Mucosa of descending colon (tissue), 3 donors: Measurements from ENCODE around the gene DNAJA3. TPM values are rescaled to one million over a fixed set of nuclear protein-coding genes. Genes with fewer than 3 reads are reported as not detected.
A peak's percentile ranks its signal among the peaks of the same experiment; 100 is the strongest.

Source experiments
- ATAC-seq: fragments of 200-7000 bp; cut with Tn5 transposase; one replicate; pipeline ENCODE4 v1.9.1; 2020; ENCODE audit warnings: mild to moderate bottlenecking, moderate library complexity
- DNase-seq, 3 donors: peaks; one replicate each; pipeline ENCODE4 v3.0.0-alpha.2; 2020
- H3K36me3 ChIP-seq: fragments of 200-600 bp; one replicate; pipeline ENCODE4 v1.8.0; 2021; ENCODE audit warnings: low read depth, mild to moderate bottlenecking
- H3K4me1 ChIP-seq: fragments of 200-600 bp; one replicate; pipeline ENCODE4 v1.8.0; 2021; ENCODE audit warnings: low read depth, mild to moderate bottlenecking
- H3K4me3 ChIP-seq: fragments of 200-600 bp; one replicate; pipeline ENCODE4 v1.8.0; 2021; ENCODE audit warnings: mild to moderate bottlenecking
- H3K9me3 ChIP-seq: fragments of 200-600 bp; one replicate; pipeline ENCODE4 v1.8.0; 2021; ENCODE audit warnings: mild to moderate bottlenecking
- intact Hi-C, 2 donors: fragments of 100-400 bp; cut with DNase I in 1 of 2; cut with micrococcal nuclease in 1 of 2; formaldehyde crosslinking; loops; one replicate each; pipeline versions ENCODE4 v1.11.0 to v1.11.1; 2022; cut with DNase I, micrococcal nuclease
- total RNA-seq, 3 donors: library from RNA; stranded (reverse); fragmentation: NEBNext Ultra II Directional in 2 of 3; extraction: Animal tissue kit (Norgen Biotek cat#: 25700) in 2 of 3; gene quantifications; one replicate each; pipeline versions ENCODE4 v1.2.1 to v1.2.4, GENCODE V29; 2021 to 2023
- TF ChIP-seq, protein P1 (sequence below): fragments of 200-600 bp; IDR thresholded peaks from one replicate; pipeline ENCODE4 v1.8.0; 2022; ENCODE audit warnings: antibody characterized with exemption, mild to moderate bottlenecking
- donor health status: DM: no; HTN: no; CAD: no; lungs with moderate emphysema.
- donor health status: DM: no; HTN: no; CAD: no.
- donor health status: DM: no; HTN: yes; CAD: no.

The DNAJA3 gene
- total RNA-seq, 3 donors from 2014 or later = 47.0 to 58.3 (median 54.8) TPM

DNA sequence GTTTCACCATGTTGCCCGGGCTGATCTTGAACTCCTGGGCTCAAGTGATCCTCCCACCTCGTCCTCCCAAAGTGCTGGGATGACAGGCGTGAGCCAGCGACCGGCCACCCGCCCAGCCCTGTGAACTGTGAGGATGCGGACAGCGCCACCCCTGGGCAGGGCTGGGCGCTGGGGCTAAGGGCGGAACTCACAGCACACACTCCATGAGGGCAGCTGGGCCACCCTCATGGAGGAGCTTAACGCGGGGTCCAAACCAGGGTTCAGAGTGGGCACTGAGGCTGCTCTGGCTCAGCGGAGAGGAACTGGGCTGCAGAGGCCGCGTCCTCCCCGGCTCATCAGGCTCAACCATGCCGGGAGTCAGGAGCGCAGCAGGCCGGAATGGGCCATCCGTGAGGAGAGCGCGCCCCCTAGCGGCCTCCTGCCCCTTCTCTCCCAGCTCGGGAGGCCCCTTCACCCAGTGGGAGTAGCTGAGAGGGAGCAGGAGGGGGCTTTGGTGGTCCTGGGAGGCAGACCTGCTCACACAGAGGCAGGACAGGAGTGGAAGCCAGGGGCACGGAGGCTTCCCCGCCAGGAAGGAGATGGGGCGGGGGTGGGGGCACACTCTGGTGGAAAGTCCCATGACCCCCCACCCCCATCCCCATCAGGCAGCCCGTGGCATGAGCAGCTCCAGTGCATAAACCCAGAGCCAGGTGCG, 23.1 kb upstream of the DNAJA3 start:
- DNase-seq (peak; percentile 80 to 89 (median 87)), ATAC-seq (peak; percentile 94)
- Histone ChIP-seq H3K4me3 (no peak overlapping the region), H3K4me1 (no peaks in the 10 kb centered on the region), H3K9me3 (no peaks in the 10 kb centered on the region), H3K36me3 (no peaks in the 10 kb centered on the region)
- intact Hi-C loops = loop anchor here (5.0 kb wide), 1 partner anchor 45 kb away; no protein-coding TSS in a partner anchor
- TF ChIP-seq, protein P1, sequence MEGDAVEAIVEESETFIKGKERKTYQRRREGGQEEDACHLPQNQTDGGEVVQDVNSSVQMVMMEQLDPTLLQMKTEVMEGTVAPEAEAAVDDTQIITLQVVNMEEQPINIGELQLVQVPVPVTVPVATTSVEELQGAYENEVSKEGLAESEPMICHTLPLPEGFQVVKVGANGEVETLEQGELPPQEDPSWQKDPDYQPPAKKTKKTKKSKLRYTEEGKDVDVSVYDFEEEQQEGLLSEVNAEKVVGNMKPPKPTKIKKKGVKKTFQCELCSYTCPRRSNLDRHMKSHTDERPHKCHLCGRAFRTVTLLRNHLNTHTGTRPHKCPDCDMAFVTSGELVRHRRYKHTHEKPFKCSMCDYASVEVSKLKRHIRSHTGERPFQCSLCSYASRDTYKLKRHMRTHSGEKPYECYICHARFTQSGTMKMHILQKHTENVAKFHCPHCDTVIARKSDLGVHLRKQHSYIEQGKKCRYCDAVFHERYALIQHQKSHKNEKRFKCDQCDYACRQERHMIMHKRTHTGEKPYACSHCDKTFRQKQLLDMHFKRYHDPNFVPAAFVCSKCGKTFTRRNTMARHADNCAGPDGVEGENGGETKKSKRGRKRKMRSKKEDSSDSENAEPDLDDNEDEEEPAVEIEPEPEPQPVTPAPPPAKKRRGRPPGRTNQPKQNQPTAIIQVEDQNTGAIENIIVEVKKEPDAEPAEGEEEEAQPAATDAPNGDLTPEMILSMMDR = peak; percentile 80

DNA sequence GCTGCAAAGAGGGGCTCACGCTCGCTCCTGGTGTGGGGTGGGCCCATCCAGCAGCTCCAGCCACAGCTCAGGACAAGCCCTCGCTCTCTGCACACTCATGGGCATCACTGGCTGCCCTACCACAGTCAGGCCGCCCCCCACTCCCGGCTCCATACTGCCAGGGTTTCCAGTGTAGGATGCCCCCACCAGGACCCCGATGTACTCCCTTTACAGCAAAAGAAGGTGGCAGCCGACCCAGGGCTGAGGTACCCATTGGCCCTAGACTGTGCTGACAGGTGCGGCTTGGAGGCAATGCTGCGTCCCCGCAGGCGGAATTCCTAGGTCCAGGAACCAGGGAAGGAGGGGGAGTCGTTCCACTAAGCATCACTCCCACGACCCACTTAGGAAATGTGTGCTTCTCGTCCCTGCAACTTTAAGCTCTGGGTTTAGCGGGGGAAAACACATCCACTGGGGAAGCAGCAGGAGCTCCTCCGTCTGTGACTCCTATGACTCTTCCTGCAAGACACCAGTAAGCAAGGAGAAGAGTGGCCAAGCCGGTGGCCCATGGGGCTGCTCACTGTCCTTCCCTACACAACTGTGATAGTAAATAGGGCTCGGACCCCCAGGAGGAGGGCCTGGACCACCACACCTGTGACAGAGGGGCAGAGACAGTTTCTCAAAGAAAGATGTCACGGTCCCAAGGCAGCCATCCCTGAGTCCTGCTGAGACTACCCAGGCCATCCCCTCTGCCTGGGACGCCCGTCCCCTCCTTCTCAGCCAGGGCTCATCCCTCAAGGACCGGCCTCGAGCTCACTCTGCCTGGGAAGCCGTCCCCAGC, 22.3 kb upstream of the DNAJA3 start:
- intact Hi-C loops = loop anchor here (5.0 kb wide), 1 partner anchor 46 kb away; no protein-coding TSS in a partner anchor
- Histone ChIP-seq H3K4me1 (no peaks in the 10 kb centered on the region), H3K36me3 (no peaks in the 10 kb centered on the region), H3K4me3 (no peak overlapping the region), H3K9me3 (no peaks in the 10 kb centered on the region)
- DNase-seq = no peak
- peak; percentile 6 for ATAC-seq
- TF ChIP-seq, protein P1 = no peak

DNA sequence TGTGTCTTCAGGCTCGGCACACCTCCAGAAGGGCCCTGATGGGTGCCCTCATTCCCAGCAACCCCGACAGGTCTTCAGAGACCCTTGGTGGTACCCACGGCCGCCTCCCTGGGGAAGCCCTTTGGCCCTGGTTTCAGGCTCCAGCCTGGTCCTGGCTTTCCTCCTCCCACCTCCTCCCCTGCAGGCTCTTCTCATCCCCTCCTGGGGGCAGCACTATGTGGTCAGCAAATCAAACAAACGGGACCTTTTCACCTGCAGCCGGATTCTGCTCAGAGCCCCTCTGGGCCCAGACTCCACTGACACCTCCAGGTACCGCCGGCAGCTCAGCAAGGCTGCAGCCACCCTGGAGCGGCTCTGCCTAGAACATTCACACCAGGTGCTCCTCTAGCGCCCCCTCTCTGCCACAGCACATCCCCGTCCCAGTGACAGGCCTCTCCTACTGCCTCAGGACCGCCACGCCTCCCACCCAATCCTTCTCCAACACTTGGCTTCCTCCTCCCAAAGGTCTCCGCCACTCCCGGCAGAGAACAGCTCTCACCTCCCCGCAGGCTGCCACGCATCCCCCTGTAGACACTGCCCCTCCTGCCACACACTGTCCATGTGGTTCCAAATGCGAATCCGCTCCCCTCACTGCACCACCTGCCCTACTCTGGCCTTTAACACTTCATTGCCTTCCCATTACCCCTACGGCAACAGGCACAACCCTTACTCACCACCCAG, 21.3 kb upstream of the DNAJA3 start:
- Histone ChIP-seq H3K4me1 (no peaks in the 10 kb centered on the region), H3K9me3 (no peaks in the 10 kb centered on the region), H3K4me3 (no peak overlapping the region), H3K36me3 (no peaks in the 10 kb centered on the region)
- ATAC-seq (peak; percentile 36), DNase-seq (peak in 2 of 3 donors; percentile 51 to 56)
- intact Hi-C loops = loop anchor here (5.0 kb wide), 1 partner anchor 47 kb away; no protein-coding TSS in a partner anchor
- TF ChIP-seq, protein P1 = peak; percentile 25

DNA sequence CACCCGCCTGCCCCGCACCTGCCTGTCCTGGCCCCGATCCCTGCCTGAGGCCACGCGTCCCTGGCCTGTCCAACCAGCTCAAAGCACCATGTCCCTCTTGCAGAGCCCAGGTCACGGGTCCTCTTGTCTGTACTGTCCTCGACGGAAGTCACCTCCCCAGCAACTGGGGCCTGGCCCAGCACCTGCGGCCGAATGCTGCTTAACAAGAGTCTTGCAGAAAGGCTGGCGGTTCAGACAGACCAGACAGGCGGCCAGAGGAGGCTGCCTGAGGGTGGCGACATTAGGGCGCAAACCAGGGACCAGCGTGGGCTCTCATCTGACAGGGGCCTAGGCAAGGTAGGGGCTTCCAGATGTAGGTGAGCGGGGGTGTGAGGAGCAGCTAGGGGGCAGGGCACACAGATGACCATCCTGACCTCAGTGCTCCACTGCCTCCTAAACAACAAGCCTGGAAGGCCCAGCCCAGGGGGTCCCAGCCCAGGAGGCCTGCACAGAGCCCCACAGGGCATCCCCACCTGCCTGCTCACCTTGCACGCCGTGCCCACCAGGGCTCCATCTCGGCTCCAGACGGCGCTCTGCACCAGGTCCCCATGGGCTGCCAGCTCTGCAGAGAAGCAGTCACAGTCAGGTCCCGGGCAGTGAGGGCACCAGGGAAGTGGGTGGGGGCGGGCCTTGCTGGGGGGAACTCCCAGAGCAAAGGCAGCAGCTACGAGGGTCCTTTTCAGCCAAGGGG, 20.5 kb upstream of the DNAJA3 start:
- peak in 1 of 3 donors; percentile 16 for DNase-seq
- H3K4me3 ChIP-seq = no peak overlapping the region
- TF ChIP-seq, protein P1 = no peak
- H3K36me3 ChIP-seq = no peaks in the 10 kb centered on the region
- intact Hi-C loops = loop anchor here (5.0 kb wide), 1 partner anchor 48 kb away; no protein-coding TSS in a partner anchor
- no peak for ATAC-seq
- H3K9me3 ChIP-seq = no peaks in the 10 kb centered on the region
- H3K4me1 ChIP-seq = no peaks in the 10 kb centered on the region
